Raji (cell line): ENCODE results near the gene SCN3A.

ENCODE experiments used
- POLR2A ChIP-seq: IDR thresholded peaks from 2 replicates; pipeline ENCODE4 v1.6.1; 2011; ENCODE audit warnings: low read depth, low read length, control low read depth; ENCODE audit not compliant: insufficient read depth

The SCN3A gene

DNA sequence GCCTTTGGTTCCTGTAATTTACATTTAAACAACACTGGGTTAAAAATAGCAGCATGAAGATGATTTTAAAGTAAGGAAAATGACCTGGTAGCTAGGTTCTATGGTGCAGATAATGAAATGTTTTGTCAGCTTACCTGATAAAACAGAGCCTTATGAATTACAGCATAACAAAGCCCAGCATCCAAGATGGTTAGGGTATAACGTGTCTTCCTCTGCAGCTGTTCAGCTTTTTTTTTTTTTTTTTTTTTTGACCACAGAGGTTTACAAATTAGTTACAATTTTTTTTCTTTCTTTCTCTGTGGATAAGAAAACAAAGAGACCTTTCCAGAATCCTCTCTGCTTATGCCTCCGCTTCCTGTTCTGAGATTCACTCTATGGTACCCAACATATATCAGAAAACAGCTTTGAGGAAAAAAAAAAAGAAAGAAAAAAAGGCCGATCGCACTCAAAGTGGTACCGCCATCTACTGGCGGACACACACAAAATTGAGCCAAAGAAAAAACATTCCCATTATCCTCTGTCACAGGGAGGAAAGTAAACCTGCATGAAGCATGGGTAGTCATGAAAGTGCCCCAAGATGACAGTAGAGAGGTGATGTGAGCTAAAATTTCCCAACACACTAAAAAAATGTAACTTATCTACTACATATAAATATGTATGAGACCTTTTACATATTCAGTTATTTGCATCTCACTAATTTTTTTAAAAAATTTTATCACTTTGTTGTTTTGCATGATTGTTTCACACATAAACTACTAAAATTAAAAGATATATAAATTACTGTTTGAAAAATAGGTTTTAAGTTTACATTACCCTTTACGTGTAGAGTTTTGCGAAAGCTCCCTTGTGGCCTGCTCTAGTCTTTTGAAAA is at the start of gene SCN3A:
SCN3A (minus strand) TSS at position 362 of the 871 bp plus-strand sequence. CDS start 27,656 bp downstream, outside the sequence.
- no peak for TF ChIP-seq POLR2A

DNA sequence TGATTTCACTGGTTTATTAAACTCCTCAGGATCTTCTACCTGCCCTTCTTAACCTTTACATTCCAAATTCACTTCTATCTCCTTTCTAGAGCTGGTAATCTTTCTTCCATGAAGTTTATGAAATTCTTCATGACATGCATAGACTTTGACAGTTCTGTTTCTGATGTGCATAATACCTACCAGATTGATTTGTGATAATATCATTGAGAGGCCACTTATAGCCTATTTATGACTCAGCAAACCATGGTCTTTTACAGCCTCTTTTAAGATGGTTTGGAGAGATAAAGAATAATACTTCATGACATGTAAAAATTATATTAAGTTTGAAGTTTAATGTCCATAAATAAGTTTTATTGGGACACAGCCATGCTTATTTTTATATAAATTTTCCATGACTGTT is 49.3 kb upstream of the SCN3A start:
- TF ChIP-seq POLR2A = no peak

DNA sequence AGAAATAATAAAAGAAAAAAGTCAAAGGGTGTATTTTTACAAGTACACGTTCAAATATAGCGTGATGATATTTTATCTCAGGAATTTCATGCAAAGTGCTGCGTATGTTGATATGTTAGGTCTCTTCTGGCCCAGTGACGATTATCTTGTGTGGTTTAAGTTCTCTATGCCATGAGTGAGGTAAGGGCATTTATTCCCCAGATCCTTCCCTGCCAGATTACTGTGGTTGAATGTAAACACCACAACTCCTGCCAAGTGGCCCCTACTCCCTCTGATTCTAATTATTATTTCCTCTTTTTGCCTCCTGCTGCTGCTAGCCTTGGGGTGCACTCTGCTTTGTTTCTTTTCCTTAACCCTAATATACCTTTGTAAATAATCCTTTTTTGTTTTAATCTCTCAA is 47.5 kb upstream of the SCN3A start:
- TF ChIP-seq POLR2A = no peak

DNA sequence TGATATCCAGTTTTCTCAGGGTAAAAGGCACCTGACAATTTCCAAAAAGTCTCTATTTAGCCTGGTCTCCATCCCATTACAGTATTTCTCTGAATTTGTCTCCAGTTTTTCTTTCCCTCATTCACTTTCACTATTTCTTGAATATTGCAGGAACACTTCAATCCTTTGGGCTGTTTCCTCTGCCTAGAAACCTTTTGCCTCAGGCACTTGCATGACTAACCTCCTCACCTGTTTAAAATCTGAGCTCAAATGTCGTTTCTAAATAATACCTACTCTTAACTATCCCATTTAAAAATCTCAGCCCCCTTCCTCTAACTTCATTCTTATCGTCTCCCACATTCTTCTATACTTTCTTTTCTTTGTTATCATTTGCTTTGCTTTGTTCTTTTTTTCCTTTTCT is 44.4 kb upstream of the SCN3A start:
- TF ChIP-seq POLR2A = no peak

DNA sequence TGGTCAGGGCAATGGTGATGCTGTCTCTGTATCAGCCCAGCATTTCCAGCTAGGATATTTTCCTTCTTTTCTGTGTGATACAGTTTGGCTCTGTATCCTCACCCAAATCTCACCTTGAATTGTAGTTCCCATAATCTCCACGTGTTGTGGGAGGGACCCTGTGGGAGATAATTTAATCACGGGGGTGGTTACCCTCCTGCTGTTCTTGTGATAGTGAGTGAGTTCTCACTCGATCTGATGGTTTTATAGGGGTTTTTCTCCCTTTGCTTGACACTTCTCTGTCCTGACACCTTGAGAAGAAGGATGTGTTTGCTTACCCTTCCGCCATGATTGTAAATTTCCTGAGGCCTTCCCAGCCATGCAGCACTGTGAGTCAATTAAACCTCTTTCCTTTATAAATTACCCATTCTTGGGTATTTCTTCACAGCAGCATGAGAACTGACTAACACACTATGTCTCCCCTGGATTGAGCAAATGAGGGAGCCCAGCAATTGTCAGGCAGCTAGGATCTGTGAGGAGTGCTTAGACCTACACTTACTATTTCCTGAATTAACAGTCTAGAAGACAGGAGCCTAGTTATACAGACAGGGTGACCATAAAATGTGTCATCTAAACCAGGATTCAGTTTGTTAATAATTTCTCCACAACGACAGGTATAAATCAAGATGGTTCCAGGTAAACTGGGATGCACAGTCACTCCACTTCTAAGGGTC is 41.4 kb upstream of the SCN3A start:
- no peak for TF ChIP-seq POLR2A

DNA sequence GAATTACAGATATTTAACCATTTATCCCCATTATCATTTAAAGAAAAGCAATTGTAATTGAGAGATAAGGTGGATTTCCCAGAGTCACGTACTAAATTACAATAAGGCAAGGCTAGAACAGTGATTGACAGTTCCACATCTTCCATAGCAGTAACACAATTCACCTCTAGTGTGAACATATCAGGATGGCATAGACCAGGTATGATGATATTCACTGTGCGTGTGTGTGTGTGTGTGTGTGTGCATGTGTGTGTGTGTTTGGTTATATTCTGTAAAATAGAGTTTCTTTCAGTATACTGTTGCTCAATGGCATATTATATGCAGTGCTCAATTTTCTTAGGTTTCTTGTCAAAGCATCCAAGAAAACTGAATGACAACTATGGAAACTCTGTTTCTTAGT is 37.1 kb upstream of the SCN3A start:
- no peak for TF ChIP-seq POLR2A

DNA sequence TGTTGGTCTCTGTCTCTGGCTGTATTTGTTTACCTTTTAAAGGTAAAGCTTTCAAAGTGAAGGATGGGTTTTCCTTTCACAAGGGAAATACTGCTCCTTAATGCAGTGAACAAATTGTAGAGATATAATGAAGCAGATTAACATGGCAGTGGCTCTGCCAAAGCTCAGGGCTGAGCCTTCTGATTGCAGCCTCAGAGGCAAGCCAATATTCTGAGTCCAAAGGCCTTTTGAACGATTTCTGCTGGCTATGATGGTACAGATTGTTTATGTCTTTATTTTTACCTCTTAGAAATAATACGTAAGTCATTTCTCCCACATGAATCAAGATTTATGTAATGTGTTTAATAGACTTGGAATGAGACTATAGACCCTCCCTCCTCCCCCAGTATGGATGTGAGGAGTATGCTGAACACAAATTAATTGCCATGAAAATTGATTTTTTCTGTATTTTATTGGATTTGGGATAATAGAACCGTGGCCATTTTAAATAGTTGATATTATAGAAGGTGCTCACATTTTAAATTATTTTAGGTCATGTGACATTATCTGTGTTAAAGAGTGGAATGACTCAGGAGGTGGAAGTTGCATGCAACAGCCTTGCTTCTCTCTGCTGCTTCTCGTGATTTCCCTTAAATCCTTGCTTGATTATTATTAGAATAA is 36.1 kb upstream of the SCN3A start:
- no peak for TF ChIP-seq POLR2A

DNA sequence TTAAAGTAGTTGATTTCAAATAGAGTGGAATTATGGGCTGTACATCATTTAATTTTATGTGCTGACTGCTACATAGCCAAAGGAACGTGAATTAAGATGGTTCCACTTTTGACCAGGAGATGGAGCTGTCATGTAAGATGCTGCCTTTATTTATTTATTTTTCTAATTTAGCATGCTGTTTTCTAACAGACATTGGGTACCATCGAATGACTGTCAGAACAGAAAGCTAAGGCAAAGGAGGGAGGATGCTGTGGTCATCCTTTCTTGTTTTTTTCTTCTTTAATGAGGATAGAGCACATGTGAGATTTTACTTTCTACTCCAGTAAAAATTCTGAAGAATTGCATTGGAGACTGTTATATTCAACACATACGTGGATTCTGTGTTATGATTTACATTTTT is 35.4 kb upstream of the SCN3A start, which contains the start of gene SCN2A:
SCN2A (plus strand) TSS at position 185 of the 400 bp plus-strand sequence. CDS start 56,410 bp downstream, outside the sequence.
- no peak for TF ChIP-seq POLR2A

DNA sequence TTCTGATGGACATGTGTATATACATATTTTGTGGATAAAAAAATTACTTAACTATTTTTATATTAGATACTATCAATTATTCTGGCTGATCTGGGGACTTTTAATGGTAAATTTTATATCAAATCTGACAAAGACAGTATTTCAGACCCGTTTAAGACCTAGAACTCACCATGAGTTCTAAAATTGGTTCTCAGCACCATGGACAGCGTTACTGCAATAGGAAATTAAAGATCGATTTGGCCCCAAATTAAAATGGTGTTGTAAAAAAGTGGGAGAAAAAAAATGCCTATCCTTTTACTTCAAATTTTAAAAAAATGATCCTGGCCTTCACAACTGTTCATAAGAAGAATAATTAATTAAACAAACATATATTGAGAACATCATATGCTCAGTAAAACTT is 34.4 kb upstream of the SCN3A start:
- TF ChIP-seq POLR2A = no peak

DNA sequence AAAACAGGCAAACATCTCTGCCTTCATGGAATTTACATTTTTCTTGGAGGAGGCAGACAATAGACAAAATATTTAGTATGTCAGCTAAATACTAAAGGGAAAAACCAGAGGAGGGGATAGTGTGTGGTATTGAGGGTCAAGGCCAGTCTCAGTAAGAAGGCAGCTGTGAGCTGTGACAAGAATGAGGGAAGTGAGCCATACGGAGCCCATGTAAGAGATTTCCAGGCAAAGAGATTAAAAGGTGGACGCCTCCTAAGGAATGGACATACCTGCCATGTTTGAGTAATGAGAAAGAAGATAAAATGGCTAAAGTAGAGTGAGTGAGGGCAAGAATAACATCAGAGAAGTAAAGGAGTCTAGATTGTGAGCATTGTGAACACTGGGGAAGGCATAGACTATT is 33.2 kb upstream of the SCN3A start:
- TF ChIP-seq POLR2A = no peak

DNA sequence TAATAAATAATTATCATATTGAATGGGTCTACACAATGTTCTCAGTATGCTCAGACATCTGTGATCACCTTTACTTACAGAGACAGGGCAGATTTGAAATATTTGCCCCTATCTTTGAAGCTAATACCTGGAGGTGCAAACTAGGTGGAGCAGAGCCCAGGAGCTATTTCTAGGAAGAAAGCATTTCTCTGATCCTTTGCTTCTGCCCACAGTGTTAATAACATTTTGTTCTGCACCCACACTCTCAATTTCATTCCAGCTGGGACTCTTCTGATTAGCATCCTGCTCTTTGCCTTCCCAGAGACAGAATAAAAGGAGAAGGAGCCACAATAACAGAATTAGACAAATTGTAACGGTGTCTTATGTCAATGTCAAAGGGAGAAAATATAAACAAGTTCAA is 23.7 kb upstream of the SCN3A start:
- TF ChIP-seq POLR2A = no peak

DNA sequence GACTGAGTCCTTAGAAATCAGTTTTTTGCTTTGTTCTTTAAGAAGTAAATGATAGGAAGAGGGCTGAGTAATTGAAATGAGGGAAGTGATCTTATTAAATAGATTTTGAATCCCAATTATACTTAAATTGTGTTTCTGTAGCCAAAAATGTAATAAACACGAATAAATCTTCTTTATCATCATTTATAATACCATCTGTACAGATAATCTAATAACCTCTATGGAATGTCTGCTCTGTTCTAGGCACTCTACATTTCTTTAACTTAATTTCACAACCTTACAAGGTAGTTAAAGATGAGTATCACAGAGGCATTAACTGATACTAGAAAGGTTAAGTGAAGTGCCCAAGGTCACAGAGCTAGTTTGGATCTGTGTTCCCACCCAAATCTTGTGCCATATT is 21.1 kb upstream of the SCN3A start:
- TF ChIP-seq POLR2A = no peak

DNA sequence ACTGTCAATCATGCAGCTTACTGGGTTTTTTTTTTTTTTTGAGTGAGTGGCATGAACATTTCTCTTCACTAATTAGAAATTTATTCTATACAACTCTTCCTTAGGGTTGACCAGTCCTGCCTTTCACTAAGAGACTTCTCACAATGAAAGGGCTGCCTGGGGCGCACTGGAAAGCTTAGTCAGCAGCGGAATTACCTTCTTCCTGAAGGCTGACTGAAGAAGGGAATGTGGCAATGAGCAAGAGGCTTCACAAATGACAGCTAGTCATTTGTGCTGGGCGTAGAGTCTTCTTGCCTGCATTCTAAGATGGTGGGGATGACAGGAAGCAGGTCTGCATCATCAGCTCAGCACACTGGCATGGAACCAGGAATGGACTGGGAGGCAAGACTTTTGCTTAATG is 15.6 kb upstream of the SCN3A start:
- no peak for TF ChIP-seq POLR2A

DNA sequence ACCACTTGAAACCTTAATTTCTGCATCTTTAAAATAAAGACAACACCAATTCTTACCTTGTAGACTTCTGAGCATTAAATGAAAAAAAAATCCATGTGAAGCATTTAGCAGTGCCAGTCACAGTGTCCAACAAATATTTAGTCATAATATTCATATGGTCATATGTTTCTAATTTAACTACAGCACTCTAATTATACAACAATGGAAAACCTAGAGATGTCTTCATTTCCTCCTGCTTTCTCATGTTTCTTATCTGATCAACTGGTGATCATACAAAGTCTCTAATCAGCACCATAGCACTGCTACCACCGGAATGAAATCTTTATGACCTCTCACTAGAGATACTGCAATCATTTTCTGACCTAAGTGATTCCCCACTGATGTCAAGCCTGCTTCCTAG is 10.2 kb upstream of the SCN3A start:
- TF ChIP-seq POLR2A = no peak

DNA sequence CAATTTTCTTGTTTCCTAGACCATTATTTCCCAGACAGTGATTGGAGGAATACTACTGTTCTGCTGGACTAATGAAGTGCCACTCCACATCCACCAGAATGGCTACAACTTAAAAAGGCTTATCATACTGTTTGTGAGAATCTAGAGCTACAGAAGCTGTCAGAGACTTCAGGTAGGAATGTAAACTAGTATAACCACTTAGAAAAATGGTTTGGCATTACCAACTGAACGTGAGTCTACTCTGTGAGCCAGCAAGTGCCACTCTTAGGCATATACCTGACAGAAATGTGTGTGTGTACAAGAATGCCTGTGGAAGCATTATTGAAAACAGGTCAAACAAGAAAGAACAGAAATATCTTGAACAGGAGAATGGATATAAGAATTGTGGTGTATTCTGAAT is 4.2 kb upstream of the SCN3A start:
- no peak for TF ChIP-seq POLR2A

DNA sequence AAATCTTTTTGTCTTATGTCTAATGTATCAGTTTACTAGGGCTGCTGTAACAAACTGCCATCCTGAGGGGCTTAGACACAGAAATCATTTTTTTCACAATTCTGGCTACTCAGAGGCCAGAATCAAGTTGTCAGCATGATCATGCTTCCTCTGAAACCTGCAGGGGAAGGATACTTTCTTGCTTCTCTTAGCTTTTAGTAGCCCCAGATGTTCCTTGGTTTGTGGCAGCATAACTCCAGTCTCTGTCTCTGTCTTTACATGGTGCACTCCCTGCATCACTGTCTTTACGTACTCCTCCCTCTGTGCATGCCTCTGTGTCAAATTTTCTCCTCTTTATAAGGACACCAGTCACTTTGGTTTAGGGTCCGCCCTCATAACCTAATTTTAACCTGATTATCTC is 2.0 kb upstream of the SCN3A start:
- no peak for TF ChIP-seq POLR2A
